Hematopoietic multipotent progenitor cell treated with erythropoietin and hydrocortisone succinate and interleukin-3 and kit ligand, for 15 days (in vitro differentiated cells): Measurements from ENCODE around the gene ANK3.

Experiments
- DNase-seq: peaks from one replicate; pipeline ENCODE4 v3.0.0-alpha.2; 2015; ENCODE audit warnings: low spot score

Gene ANK3

DNA sequence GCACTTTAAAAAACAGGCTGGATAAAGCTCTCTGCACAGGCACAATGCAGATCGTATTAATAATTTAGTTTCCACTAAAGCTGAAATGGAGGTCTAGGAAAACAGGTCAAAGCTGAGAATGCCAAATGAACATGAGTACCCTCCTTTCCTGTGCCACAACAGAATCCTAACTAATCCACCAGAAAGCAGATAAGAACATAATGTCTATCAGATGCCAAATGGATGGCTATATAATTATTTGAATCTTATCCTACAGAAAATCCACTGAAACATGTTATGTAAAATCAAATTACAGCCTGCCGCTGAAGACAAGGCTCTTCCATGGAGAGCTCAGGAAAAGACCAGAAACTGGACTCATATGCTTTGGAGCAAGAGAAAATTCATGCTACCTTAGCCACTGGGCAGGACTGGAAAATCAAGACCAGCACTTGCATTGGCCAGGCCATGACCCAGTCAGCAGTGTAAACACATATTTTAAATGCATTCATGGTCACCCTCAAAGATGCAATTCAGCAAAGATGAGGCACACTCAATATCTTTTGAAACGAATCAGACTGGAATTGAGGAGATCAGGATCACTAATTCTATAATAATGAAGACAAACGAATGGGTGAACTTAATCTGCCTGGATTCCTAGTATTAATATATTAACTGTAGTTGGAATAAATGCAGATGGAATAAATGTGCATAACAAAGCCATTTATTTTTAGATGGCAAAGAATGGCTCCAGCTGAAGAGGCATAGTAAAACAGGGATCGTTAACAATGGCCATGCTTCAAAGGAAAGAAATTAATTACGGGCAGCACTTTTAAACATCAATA lies 13.2 kb downstream of the ANK3 start:
- DNase-seq = no peak

GRCh38 chr10:60375293-60376004 lies 14.2 kb downstream of the ANK3 start:
- no peak for DNase-seq

- no peak for DNase-seq
Observed at GRCh38 chr10:60374836-60375235, 14.8 kb downstream of the ANK3 start.

GRCh38 chr10:60372436-60372835 lies 17.2 kb downstream of the ANK3 start:
- DNase-seq = no peak

DNA sequence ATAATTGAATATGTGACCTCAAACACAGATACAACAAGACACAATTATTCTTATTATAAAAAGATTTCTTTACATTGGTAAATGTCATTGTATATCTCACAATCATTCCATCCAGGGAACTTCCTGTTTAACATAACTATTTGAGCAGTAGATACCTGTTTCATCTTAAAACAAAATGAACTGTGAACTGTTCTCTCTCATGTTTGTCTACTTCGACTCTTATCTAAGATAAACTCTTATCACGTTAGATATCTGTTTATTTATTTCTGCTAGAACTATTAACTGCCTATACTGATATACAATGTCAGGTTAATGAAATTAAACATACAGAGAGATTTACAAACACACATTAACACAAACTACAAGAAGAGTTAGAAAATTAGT lies 20.1 kb downstream of the ANK3 start:
- no peak for DNase-seq

DNA sequence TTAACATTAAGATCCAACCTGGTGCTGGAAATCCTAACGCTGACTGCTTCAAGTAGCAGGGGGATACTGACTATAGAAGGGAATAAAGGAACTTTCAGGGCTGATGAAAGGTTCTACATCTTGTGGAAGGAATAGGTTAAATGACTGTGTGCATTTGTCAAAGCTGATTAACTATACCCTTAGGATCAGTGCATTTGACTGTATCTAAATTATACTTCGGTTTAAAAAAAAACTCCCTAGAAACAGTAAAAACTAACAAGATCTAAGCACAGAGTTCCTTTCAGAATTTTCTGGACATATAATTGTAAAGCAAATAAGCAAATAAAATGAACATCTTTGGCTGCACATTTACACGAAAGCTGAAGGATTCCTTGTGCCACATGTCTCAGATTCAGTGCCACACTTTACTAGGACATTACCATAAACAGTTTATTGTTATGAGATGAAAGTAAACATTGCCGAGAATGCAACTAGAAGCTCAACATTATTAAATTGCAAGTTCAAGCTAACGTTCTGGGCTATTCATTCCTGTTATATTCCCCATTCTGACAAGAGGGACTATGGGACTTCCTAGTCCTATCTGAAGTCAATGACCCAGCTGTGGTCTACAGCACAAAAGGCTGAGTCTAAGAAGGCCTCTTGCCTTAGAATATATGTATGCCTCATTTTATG lies 20.7 kb downstream of the ANK3 start:
- DNase-seq = no peak

- no peak for DNase-seq
Observed at GRCh38 chr10:60367901-60368300, 21.8 kb downstream of the ANK3 start.

- DNase-seq = no peak
Observed at GRCh38 chr10:60367431-60367830, 22.2 kb downstream of the ANK3 start.

DNA sequence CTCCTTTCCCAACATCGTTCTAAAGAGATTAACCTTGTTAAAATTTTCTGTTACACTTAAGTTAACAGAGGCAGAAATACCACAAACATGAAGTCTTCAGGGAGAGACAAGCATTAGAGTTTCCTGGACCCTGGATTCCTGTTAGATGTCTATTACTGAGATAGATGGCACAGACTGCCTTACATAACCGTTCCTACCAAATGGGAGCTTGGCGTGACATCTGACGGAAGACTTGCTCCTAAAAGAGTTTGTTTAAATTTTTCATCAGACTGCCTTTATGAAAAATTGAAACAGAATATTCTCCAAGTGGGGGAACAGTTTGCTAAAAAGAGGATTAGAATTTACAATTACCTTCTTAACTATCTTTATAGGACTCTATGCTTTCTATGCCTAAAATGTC lies 22.7 kb downstream of the ANK3 start:
- no peak for DNase-seq

DNA sequence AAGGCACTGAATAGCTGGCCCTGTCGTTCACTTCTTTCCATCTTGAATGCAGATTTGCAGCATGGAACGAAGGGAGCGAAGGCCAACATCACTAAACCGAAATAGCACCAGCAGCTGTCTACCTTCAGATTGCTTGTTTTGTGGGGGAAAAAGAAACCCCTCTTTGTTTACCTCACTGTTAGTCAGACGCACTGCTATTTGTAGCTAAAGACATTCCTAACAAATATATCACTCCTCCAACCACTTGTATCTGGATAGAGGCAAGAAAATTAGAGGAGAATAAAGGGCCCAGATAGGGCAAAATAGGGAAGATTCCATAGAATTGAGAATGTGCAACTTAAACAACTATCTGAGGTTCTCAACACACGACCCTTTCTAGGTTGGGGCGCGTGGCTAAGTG lies 26.5 kb downstream of the ANK3 start:
- no peak for DNase-seq

DNA sequence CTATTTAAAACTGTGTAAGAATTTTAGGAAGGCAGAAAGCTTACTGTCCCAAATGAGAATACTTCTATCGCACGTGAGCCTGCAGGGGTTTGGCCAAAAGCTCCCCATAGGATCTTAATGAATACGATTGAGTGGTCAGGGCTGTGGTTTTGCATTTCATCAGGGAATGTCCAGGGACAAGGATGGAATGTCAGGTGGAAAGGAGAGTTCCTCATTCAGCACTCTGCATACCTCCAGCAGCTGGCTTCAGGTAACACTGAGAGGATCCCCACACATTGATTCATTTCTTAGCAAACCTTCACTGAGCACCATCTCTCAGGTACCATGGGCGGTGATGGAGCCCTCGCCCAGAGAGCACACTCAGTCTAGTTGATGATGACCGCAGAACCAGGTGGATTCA lies 27.2 kb downstream of the ANK3 start:
- DNase-seq = no peak

GRCh38 chr10:60359066-60359465 lies 30.6 kb downstream of the ANK3 start:
- no peak for DNase-seq

DNA sequence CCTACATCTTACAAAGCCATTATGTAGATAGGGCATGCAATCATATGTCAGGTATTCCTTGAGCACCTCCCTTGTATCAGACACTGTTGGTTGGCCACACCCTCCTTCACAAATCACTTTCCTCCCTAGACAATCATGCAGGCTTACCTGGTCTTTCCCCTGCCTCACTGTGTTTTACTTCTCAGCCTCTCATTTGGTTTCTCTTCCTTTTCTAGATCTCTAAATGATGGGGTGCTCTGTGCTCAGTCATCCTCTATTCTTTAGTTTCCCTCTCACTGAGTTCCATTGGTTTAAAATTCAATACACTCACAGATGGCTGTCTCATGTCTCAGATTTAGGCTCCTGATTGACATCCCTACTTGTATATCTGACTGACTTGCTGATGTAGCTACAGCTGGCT lies 31.4 kb downstream of the ANK3 start:
- no peak for DNase-seq

- no peak for DNase-seq
Observed at GRCh38 chr10:60353519-60354258, 36.0 kb downstream of the ANK3 start.

- no peak for DNase-seq
Observed at GRCh38 chr10:60352105-60352504, 37.6 kb downstream of the ANK3 start.

DNA sequence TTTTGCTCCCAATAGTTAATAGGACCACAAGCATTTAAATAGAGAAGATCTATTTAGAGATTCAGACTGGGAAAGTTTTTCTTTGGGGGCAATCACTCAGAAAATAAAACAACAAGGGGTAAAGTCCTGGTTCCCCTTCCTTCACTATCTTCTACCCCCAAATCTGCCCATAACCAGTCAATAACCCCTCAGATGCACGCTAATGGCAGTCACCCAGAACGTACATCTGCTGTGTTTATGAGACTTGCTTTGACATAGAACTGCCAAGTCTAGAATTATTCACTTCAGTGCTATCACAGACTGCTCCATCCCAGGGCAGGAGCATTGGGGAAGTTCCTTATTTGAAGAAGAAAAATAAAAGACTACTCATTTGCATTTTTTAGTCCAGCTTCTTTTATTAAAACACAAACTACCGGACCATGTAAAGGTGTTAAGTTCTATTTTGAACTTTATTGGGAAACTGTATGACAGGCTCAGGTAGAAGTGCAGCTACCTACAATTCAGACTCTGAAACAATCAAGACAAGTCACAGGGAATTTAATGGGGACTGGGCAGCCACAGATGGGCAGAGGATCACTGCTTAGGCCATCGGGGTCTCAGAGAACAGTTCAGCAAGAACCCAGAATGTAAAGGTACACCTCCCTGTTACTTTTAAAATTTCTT lies 38.4 kb downstream of the ANK3 start:
- no peak for DNase-seq

GRCh38 chr10:60350400-60350799 lies 39.3 kb downstream of the ANK3 start:
- no peak for DNase-seq

- no peak for DNase-seq
Observed at GRCh38 chr10:60349426-60349825, 40.2 kb downstream of the ANK3 start.

GRCh38 chr10:60348982-60349381 lies 40.7 kb downstream of the ANK3 start:
- DNase-seq = no peak

DNA sequence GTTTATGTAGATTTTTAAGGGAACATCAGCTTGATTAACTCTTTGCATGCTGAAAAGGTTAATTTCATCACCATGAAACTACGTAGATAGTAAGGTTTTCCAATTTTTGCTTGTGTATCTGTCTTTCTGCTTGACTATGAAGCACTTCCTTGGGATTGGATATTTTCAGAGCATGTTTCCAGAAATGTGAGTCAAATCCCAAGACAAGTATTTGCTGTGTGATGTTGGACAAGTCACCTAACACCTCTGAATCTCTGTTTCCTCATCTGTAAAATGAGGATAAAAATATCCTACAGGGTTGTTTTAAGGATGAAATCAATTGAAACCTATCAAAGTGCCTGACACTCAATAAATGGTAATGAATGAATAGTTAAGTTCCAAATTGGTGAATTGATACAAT lies 42.4 kb downstream of the ANK3 start:
- no peak for DNase-seq

DNA sequence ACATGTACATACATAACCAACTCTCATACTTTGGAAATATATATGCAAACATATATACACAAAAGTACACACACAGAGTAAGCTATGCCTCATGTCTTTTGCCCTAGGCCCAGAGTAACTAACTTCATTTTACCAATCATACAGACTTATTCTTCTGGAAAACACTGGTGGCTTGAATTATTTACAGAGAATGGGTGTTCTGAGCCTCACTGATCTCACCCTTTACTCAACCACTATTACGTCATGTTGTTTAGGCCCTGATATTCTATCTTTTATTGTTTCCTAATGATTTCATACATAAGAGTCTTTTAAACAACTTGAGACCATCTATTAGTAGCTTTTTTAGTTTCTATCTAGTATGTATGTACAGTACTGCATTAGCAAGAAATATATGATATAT lies 43.0 kb downstream of the ANK3 start:
- no peak for DNase-seq

DNA sequence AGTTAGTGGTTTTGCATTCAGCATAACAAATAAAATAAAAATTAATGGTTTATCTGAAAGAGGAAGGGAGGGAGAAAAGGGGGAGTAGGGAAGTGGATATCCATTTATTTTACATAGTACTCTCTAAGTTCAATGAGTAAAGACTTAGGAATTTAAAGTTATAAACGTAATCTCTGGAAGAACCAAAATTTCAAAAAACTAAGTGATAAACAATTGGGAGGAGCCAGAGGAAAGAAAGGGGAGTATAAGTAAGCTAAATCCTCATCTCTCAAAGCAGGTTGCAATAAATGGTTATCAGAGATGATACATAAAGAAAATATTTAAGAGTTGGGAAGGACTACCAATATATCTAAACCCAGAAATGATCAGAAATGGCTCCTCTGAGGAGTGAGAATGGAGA lies 46.4 kb downstream of the ANK3 start:
- no peak for DNase-seq
